CD4-positive, alpha-beta T cell treated with Interleukin-15 for 4 hours (primary cell): ENCODE data around the gene ACOX3.

Source experiments
- DNase-seq: peaks from one replicate; pipeline ENCODE4 v3.0.0-alpha.2; 2020; ENCODE audit warnings: low spot score

Gene ACOX3

GRCh38 chr4:8334786-8335460 is 105.6 kb downstream of the ACOX3 start:
- no peak for DNase-seq

- DNase-seq = no peak
Observed at GRCh38 chr4:8333726-8334460, 106.6 kb downstream of the ACOX3 start.

DNA sequence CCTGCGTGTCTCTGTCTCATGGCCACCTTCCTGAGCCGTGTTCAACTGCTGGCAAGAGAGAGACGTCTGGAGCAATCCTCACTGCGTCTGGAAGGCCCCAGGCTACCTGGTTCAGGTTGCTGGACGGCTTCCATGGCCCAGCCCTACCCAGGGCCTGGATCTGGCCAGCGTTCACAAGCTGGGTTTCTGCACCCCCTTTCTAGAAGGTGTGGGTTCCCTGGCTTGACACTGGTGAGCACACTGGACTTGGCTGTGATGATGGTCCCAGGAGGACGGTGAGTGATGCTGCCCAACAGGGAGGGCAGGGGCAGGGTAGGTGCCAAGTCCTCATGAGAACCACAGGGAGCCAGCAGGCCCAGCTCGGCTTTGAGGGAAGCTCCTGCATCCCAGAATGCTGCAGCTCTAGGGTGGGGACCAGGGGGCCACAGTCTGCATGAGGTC is 107.6 kb downstream of the ACOX3 start:
- DNase-seq = no peak

DNA sequence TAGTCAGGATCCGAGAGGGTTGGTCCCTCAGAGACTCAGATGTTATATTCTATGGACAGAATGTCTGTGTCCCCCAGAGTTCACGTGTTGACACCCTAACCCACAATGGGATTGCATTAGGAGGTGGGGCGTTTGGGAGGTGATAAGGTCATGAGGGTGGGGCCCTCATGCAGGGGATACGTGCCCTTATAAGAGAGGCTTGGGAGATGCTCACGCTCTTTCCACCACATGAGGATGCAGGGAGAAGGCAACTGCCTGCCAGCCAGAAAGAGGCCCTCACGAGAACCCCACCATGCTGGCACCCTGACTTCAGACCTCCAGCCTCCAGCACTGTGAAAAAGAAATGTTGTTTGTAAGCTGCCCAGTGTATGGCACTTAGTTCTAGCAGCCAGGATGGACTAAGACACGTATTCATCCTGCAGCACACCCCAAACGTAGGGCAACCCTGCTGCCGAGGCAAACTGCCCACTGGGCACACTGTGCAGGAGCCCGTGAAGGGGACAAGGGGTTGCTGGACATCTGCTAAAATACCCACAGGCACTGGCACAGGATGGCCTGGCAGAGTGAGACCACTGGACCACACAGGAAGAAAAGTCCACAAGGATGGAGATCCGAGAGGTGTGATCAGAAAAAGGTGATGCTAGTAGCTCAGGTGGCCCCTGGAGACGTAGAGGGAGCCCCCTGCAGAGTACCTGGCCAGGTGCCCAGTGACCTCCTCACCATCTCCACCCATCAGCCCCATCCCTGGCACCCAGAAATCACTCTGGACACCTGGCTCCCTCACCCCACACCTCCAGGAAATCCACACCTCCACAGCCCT is 108.3 kb downstream of the ACOX3 start:
- no peak for DNase-seq

- DNase-seq = no peak
Observed at GRCh38 chr4:8331575-8331955, 109.0 kb downstream of the ACOX3 start.

GRCh38 chr4:8330821-8331574 is 109.5 kb downstream of the ACOX3 start:
- no peak for DNase-seq

DNA sequence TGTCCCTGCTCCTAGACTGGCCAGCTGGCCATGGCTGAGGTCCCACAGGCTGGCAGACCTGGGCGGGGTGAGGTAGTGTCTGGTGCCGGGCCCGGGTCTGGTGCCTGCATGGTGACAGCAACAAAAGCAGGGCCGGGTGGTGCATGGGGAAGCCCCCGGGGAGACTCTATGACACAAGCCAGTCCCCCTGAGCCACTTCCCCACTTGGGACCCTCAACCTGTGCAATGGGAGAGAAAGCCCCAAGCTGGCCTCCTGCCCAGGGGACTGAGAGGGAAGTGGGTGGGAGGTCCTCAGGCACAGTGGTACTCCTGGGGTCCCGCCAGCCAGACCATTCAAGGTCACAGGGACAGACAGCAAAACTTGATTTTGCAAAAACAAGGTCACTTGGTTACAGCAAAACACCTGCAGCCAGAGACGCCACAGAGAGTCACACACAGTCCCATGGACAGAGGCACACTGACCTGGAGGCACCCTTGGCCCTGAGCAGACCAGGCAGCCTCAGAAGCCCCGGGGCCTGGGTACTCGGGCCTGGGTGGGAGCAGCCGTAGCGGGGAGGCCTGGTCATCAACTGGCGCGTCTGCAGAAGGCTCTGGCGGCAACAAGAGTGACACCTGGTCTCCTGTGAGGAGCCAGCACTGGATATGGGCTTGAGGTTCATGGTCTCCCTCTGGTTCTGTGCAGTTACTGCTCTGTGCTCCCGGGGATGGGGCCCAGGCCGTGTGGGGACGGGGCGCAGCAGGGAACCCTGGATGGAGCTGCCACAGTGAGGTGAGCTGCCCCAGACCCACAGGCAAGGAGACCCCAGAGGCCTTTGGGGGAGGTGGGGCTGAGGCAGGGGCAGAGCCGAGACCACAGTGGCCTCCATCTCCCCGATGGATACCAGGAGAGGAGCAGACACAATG is 110.4 kb downstream of the ACOX3 start:
- DNase-seq = no peak

GRCh38 chr4:8329560-8329858 is 111.0 kb downstream of the ACOX3 start:
- no peak for DNase-seq

GRCh38 chr4:8328866-8329559 is 111.5 kb downstream of the ACOX3 start:
- DNase-seq = no peak

DNA sequence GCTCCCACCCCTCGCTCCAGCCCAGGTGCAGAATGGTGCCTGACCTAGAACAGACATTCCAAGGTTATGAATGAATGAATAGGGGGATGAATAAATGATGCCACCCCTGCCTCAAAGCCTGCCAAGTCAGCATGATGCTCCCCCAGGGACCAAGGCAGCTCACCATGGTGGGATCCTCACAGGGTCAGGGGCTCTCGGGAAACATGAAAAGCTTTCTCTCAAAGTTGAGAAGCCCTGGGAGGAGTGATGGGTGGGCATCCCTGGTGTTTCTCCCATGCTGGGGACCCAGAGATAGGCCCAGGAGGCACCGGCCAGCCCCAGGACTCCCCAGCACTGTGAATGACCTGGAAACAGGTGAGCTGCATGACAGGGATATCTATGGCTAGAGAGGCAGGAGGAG is 112.1 kb downstream of the ACOX3 start:
- no peak for DNase-seq

DNA sequence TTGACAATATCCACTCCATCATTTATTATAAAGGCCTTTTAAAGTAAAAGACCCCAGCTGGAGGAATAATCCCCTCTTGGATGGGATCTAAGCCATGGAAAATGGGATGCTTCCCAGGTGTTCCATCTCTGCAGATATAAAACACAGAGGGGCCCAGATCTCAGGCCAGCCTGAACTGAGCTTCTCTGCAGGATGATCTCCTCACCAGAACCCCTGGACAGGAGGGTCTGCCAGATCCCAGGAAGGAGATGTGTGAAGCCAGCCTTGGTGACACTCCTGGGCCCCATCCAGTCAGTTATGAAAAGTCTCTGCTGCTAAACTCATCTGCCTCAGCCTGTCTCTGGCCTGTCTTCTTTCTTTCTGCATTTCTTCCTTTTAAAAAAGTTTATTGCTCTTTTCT is 114.3 kb downstream of the ACOX3 start:
- DNase-seq = no peak

GRCh38 chr4:8325291-8325973 is 115.1 kb downstream of the ACOX3 start:
- no peak for DNase-seq

GRCh38 chr4:8324640-8325239 is 115.8 kb downstream of the ACOX3 start:
- no peak for DNase-seq

DNA sequence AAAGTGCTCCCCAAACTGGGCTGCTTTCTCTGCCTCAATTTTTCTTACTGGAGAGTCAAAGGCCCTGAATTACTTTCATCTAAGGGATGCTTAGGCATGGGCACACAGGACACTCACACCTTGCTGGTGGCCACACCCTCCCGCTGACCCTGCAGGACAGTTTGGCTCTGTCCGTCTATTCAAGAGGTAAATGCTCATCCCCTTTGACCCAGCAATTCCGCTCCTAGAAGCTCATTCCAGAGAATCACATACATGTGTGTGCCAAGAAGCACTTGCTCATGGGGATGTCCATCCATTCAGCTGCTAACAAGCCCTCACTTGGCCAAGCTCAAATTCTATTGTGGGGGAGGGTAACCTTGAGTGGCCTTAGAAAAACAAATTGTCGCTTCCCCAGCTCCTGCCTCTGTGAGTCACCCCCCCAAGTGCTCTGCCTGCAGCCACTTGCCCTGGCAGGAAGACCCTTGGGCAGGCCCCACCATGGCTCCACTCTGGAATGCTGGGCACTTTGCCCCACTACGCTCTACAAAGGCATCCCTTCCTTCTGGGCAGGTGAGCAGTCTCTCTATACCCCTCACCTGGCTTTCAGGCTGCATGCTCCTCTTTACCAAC is 116.5 kb downstream of the ACOX3 start:
- no peak for DNase-seq

DNA sequence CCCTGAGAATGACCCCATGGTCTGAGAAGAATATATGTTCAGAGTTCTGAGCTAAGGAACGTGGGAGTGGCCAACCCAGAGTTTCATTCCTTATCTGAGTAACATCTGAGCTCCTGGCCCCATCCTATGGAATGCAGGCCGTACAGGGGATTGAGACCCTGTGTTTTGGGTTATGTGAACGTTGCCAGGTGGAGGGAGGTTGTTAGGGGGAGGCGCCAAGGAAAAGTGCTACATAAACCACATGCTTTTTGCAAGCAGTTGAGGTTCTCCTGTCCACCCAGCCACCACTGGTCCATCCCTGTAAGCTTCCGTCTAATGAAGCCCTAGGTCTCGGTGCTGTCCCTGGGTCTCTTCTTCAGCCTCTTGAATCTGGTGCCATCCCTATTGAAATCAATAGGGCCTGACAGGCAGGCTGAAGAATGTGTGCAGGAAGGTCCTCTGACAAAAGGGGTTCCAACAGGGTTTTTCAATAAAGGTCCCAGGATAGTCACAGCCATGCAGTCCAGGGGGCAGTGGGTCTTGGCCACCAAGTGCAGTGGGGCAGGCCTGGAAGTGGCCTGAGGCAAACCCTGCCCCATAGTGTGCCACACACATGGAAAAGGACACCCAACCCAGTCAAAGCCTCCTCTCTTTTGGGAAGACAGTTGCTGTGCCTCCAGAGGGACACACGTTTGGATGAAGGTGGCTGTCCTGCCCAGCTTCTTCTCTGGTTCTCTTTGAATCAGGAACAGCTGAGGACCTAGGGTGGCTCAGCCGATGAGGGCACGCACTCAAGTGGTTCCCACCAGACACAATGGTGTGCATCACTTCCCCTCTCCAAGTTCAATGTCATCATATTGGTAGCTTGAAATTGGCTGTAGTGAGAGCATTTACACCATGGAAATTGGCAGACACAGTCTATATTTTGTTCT is 117.5 kb downstream of the ACOX3 start:
- DNase-seq = no peak

- no peak for DNase-seq
Observed at GRCh38 chr4:8321771-8322170, 118.8 kb downstream of the ACOX3 start.

DNA sequence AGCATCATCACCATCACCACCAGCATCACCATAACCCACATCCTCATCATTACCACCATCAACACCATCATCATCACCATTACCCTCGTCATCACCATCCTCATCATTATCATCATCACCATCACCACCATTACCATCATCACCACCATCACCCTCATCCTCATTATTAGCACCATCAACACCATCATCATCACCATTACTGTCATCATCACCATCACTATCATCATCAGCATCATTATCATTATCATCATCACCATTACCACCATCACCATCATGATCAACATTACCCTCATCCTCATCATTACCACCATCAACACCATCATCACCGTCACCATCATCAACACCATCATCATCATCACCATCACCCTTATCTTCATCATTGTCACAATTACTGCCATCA is 119.3 kb downstream of the ACOX3 start:
- no peak for DNase-seq

GRCh38 chr4:8320386-8320750 is 120.2 kb downstream of the ACOX3 start:
- DNase-seq = no peak
